C4-2B (cell line): ENCODE results near the gene LRRC71.

Experiments used
- CTCF ChIP-seq: fragments of 450-650 bp; conservative IDR thresholded peaks from 2 replicates; pipeline ENCODE4 v1.5.1; 2017; ENCODE audit warnings: mild to moderate bottlenecking
- ZFX ChIP-seq: fragments of 450-650 bp; IDR thresholded peaks from 2 replicates; pipeline ENCODE4 v1.6.1; 2017

GRCh38 chr1:156937883-156938282, 17.5 kb downstream of the LRRC71 start:
- TF ChIP-seq CTCF (no peak), ZFX (no peak)
